ENCODE results near the gene MIAT. TPM values are rescaled to one million over a fixed set of nuclear protein-coding genes. Genes with fewer than 3 reads are reported as not detected.

The MIAT gene
- total and polyA plus RNA-seq, 9 of the 15 experiments (the other 6 are each of a cell fraction or from before 2014, with no cell fraction given) = 0.03 to 0.93 (median 0.34) TPM

- CTCF ChIA-PET (ENCODE audit: low intra/inter-chr PET ratio) = no interaction called here
- no peaks in the 10 kb centered on the region for H3K27me3 ChIP-seq (ENCODE audit: control insufficient read depth in 2 of 2, insufficient read depth in 2 of 2, low read length in 2 of 2)
- no peak for DNase-seq (ENCODE audit: extremely low read depth in 1 of 4, low spot score in 3 of 4)
- in situ Hi-C loops (cut with MboI) = no loop called here
- POLR2A ChIA-PET = interaction anchor here (1.0 to 1.2 kb wide), 2 partner anchors 17 to 19 kb away, joined by 4 to 5 read pairs; no protein-coding TSS in a partner anchor
- no peaks in the 10 kb centered on the region for H4K20me1 ChIP-seq (replicated peaks; ENCODE audit: control insufficient read depth, insufficient read depth, low read length)
- peaks cover 9 to 27% of the 10 kb centered on the region in 2 experiments; a peak in 4 of 5 replicates for H3K4me1 ChIP-seq (replicated peaks in 1 of 2; ENCODE audit: control insufficient read depth in 2 of 2, insufficient read depth in 2 of 2, low read length in 2 of 2)
- H3K9me1 ChIP-seq (ENCODE audit: control insufficient read depth, insufficient read depth, low read length) = peaks cover under 1% of the 10 kb centered on the region
- ATAC-seq = no peak
- no peaks in the 10 kb centered on the region for H3K36me3 ChIP-seq (ENCODE audit: control insufficient read depth, insufficient read depth, low read length)
- no TSS peak for BruUV-seq (replicated peaks)
- 0 out of 3 replicates have a peak, but pooled peaks cover under 1% of the 10 kb centered on the region for H3K79me2 ChIP-seq (ENCODE audit: control insufficient read depth, insufficient read depth, low read length)
- no peak overlapping the region for H3K27ac ChIP-seq (ENCODE audit: extremely low read depth, low read depth, low read length)
- WGBS (ENCODE audit: insufficient coverage, low coverage, missing lambda C conversion rate) = 89% methylated on average over 8 of the region's 12 CpGs
- intact Hi-C loops (cut with micrococcal nuclease) = no loop called here
- H3K9ac ChIP-seq (ENCODE audit: insufficient read depth in 1 of 2, low read depth in 2 of 2, low read length in 2 of 2) = no peak overlapping the region
- no peak for FAIRE-seq
- H3K9me3 ChIP-seq (replicated peaks; ENCODE audit: control insufficient read depth, insufficient read depth, low read depth, low read length) = peaks cover 2% of the 10 kb centered on the region; the same call in 1 of the 2 replicates
- no peak for TF ChIP-seq MAFF (IDR thresholded peaks at IDR 0.05; ENCODE audit: low read length)
- TF ChIP-seq HOMEZ (CRISPR knock-in tag; IDR thresholded peaks at IDR 0.05) = no peak
- no peak for TF ChIP-seq PML (IDR thresholded peaks at IDR 0.05; ENCODE audit: low read length)
- no peak for TF ChIP-seq RHOXF2B (CRISPR knock-in tag; conservative IDR thresholded peaks at IDR 0.05)
- TF ChIP-seq ZNF76 (CRISPR knock-in tag; IDR thresholded peaks at IDR 0.05; ENCODE audit: borderline replicate concordance) = no peak
- TF ChIP-seq TSC22D4 (tag; IDR thresholded peaks at IDR 0.05) = no peak
- no peak overlapping the region for H3K4me3 ChIP-seq
- H2AFZ ChIP-seq (ENCODE audit: low read depth, low read length) = no peak overlapping the region
- H3K4me2 ChIP-seq (ENCODE audit: insufficient read depth, low read length) = no peak overlapping the region
Measured at GRCh38 chr22:26624803-26625202, 32.6 kb upstream of the MIAT start.
